Left colon (tissue), 2 donors: Measurements from ENCODE around the gene DMPK. TPM values are rescaled to one million over a fixed set of nuclear protein-coding genes. Genes with fewer than 3 reads are reported as not detected.
A peak's percentile ranks its signal among the peaks of the same experiment; 100 is the strongest.

ENCODE experiments used
- ATAC-seq: fragments of 200-7000 bp; cut with Tn5 transposase; one replicate; pipeline ENCODE4 v1.9.1; 2020; ENCODE audit warnings: mild to moderate bottlenecking, moderate library complexity
- DNase-seq, 2 donors: peaks; one replicate each; pipeline ENCODE4 v3.0.0-alpha.2; 2020
- intact Hi-C, 2 donors: fragments of 100-400 bp; cut with DNase I in 1 of 2; cut with micrococcal nuclease in 1 of 2; formaldehyde crosslinking; loops; one replicate each; pipeline versions ENCODE4 v1.11.2 to v1.14.0; 2022; cut with DNase I, micrococcal nuclease
- total RNA-seq, 2 donors: library from RNA; stranded (reverse); fragmentation: NEBNext Ultra II Directional; extraction: Animal tissue kit (Norgen Biotek cat#: 25700); gene quantifications; one replicate each; pipeline ENCODE4 v1.2.1, GENCODE V29; 2021
- donor health status: DM: no; HTN: no; CAD: no.
- donor health status: DM: yes; HTN: yes; CAD: no.

Gene DMPK
- total RNA-seq, 2 donors from 2014 or later = 28.4 to 38.2 TPM

DNA sequence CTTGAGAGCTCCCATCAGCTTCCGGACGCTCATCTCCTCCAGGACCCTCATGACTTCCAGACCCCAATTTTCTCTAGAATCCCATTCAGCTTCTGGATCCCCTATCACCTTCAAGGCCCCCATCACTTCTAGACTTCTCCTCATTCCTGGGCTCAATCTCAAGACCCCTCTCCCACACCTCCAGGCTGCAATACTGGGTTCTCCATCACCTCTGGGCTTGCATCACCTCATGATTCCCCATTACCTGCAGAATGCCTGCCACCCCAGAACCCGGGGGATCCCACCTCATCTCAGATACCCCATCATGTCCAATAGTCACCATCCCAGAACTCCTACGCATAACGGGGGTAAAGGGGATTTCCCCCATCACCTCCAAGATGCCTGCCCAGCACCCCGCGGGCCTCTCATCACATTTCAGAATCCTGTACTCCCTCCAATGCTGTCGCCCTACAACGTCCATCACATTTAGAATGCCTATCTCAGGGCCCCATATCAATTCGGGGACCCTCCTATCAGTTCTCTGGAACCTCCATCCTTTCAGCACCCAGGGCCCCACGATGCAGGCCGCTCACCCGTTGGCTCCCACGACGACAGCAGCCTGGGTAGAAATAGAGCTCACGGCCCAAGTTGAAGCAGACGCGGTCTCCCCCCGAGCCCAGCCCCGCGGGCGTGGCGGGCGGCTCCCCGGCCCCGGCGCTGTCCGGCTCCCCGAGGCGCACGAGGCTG, 9.6 kb upstream of the DMPK start:
- no peak for DNase-seq
- ATAC-seq = no peak
- intact Hi-C loops = no loop called here

DNA sequence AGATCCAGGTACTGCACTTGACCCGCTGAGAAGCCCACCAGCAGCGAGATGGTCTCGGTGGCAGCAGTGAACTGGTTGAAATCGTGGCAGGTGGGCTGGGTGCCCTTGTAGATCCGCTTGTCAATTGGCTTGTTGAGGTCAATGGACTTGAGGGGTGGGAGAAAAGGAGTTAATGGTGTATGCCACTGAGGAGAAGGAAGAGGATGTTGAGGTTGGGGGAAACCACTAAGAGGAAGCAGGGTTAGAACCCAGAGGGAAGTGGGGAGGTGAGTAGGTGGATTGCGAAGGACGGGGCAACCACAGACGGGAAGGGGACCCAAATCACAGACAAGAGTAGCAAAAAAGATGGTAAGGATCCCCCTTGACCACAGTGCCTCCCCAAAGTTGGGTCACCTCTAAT, 8.7 kb upstream of the DMPK start:
- intact Hi-C loops = no loop called here
- DNase-seq (no peak), ATAC-seq (no peak)

DNA sequence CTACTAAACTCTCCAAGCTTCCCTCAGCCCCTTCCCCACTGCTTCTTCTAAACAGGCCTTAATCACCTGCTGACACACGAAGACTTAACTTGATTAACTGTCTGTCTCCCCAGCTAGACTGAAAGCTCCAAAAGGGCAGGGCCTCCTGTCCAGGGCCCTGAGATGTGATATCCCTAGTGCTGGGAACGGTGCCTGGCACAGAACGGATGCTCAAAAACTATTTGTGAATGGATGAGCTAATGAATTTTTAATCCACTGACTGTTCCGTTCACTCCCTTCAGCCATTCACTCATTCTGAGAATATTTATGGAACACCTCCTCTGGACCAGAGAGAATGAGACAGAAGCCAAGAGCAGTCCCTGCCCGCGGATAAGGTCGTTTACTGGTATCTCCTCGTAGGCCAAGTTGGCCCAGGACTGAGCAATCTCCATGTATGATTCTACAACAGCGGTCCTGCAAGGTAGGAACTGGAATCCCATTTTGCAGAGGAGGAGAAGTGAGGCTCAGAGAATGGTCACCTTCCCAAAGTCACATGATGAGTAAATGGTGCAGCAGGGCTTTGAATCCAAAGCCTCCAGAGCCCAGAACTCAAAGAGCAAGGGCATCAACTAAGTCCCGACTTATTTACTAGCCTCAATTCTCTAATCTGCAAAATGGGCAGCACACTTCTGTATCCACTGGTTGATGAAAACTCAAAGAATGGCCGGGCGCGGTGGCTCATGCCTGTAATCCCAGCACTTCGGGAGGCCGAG, 6.9 kb upstream of the DMPK start:
- DNase-seq (no peak), ATAC-seq (no peak)
- intact Hi-C loops = no loop called here

DNA sequence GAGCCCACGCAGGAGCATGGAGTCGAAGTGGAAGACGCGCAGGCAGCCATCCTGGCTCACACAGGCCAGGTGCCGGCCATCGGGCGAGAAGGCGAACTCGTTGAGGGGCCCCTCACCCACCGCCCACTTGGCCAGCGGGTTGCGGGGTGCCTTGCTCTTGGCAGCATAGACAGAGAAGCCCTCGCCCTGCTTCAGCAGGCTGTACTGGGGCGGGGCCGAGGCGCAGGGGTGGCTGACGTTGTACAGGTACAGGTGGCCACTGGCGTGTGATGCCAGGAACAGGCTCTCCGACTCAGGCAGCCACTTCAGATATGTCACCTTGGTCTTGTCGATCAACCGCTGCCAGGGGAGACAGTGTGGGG, 4.2 kb upstream of the DMPK start:
- ATAC-seq (no peak), DNase-seq (no peak)
- intact Hi-C loops = no loop called here

DNA sequence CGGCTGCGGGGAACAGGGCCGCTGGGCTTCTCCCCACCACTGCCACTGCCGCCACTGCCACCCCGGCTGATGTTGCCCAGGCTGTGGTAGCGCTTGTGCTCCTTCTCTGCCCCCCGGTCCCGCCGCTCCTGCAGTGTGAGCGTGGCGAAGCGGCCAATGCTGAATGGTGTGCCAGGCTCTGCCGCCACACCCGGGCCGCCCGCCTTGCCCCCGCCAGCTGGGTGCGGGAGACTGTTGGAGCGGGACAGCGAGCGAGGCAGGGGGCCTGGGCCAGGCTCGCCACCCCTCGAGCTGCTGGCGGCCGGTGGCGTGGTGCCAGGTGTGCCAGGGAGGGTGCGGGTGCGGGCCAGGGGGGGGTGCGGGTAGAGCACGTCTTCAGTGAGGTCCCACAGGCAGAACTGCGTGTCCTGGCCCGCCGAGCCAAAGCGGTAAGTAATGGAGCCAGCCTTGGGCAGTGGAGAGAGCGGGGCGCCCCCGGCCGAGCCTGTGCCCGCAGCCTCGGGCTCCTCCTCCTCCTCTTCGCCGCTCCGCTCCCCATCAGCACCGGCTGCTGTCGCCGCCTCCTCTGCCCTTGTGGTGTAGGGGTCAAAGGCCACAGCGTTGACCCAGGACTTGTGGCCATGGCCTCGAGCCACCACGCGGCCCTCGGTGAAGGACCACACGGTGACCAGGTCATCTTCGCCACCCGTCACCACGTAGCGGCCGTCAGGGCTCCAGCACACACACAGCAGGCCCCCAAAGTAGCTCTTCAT, 3.7 kb upstream of the DMPK start:
- intact Hi-C loops = no loop called here
- ATAC-seq (no peak), DNase-seq (no peak)

DNA sequence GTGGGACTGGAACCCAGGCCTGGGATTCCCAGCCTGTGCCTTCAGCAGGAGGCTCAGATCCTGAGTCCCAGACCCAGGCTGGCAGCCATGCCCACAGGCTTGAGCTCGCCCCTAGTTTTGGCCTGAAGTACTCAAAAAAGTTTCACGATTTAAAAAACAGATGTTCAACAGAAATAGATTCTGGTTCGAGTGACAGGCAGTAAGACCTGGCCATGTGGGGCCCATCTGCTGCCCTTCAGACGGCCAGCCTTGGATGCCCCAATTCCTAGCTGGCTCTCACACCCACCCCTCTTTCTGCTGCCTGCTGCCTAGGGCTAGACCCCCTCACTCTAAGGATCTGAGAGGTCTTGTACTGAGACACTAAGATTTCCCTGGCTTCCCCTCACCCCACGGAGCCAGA, 2.8 kb upstream of the DMPK start:
- no peak for DNase-seq
- no peak for ATAC-seq
- intact Hi-C loops = no loop called here

DNA sequence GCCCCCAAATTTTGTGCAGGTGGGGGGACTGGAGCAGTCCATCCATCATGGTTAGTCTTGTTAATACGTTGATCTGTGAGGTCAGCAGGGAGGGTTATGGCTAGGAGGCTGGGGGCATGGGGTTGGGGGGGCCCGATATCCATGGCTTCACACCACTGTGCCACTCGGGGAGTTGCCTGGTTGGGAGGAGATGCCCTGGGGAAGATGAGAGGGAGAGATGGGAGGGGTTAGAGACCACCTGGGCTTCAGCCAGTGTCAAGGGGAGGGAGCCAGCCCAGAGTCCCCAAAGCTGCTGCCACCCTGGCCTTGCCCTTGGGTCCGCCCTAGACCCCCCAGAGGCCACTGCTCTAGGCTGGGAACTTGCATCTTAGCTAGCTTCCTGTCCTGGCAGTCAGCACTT, 1.8 kb upstream of the DMPK start:
- ATAC-seq (no peak), DNase-seq (no peak)
- intact Hi-C loops = no loop called here

DNA sequence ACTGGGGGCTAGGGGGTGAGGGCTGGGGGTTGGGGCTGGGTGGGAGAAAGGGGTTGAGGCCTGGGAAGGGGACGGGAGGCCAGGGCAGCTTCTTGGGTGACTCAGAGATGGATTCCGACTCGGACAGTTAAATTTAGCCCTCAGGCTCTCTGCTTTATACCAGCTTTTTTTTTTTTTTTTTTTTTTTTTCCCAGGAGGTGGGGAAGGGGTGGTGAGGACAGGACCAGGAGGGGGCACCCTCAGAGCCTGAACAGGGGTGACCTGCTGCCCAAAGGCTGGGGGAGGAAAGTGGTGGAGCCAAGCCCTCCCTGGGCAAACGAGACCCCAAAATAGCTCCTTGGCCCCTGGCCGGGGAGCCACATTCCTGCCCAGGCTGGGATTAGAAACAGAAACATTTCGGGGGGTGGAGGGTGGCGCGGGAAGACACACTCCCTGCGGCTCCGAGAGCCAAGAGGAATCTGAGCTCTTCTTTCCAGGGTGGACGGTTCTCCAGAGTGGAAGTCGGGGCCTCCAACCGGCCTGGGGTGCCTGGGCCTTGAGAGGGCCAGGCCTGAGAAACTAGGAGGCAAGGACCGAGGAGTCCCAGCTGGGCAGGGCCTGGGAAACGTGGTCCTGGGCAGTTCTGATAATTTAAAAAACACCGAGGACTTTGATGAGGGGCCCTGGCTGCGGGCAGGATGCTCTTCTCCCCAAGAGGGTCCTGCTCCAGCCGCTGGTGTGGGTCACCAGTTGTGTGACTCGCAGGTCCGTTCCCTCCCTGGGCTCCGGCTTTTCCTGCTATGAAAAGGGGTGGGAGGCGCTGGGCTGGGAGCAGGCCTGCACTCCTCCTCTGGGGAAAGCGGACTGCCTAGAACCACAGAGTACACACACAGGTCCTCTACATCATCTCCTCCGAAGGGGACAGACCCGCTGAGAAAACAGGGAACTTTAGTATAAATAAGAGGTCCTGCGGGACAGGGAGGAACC, 813 bp upstream of the DMPK start:
- DNase-seq = peak; percentile 32 to 67
- ATAC-seq = no peak
- intact Hi-C loops = no loop called here

DNA sequence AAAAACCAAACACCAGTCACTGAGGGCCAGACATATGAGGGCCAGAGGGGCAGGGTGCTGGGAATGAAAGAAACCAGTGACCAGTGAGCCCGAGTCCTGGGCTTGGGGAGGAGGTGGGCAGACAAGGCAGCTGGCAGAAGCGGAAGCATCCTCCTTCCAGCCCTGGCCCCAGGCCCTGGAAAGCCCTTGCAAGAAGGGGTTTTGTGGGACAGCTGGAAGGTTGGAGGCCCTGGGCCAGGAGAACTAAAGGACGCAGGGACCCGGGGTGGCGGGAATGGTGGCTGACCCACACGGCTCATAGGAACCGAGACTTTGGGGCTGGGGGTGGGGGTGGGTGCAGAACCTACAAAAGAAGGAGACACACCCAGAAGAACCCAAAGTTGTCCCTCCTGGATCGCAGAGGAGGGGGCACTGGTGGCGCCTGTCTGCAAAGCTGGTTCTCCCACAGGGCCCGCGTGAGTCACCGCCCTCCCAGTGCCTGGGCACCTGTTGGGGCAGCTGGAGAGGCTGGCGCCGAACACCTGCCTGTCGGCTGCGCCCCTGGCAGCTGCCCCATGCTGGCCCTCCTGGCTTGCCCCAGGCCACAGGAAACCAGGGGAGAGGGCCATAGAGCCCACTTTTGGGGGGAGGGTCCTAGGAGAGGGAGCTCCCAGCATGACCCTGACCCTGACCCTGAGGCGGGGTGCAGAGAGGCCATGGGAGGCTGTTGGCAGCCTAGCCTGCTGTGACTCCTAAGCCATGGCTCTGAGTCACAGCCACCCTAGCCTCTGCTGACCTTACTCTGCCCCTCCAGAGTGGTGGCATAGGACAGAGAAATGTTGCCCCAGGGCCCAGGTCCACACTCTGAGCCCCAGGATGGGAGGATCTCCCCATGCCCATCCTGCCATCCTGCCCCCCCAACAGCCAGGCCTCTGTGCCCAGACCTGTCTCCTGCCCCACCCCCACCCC, 802 bp downstream of the DMPK start:
- peak; percentile 13 for ATAC-seq
- intact Hi-C loops = no loop called here
- peak in 1 of 2 donors; percentile 44 for DNase-seq

DNA sequence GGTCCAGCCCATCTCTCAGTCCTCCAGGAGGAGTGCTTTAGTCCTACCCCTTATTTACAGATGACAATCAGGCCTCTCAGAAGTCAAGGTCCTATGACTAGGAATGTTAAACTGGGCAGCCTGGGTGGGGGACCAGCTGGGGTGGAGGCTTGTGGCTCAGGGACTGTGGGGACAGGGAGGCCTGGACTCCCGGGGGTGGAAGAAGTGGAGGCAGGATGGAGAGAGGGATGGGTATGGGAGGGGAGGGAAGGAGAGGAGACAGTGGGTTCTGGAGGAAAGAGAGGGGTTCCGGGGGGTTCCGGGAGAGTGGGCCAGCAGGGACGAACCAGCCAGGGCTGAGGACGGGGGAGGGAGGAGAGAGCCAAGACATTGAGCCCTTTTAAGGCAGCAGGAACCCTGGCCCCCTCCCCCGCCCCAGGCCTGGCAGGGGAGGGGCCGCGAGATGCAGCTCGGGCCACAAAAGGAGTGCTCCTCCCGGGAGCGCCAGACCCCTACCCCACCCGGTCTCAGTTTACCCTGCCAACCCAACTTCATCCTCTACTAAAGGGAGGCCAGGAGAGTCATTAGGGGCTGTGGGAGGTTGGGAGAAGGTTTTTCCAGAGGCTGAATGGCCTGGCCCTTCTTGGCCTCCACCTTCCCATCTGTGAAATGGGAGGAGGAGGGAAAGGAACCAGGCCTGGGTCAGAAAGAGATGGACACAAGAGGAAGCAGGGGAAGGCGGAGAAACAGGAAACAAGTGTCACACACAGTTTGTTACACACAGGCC, 1.7 kb downstream of the DMPK start:
- intact Hi-C loops = no loop called here
- DNase-seq (no peak), ATAC-seq (no peak)

DNA sequence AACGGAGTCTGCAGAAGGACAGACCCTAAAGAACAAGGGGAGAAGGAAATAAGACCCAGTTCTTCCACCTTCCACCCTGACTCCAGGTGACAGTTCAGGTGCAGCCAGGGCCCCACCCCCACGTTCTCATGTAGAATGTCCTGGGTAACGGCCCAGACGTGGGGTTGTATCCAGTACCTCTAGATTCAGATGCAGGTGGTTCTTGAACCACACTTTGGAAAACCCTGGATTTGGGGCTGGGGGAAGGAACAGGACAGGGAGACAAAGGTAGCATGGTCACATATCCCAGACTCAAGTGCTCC, 2.2 kb downstream of the DMPK start:
- ATAC-seq = no peak
- intact Hi-C loops = no loop called here
- DNase-seq = peak in 1 of 2 donors; percentile 39

DNA sequence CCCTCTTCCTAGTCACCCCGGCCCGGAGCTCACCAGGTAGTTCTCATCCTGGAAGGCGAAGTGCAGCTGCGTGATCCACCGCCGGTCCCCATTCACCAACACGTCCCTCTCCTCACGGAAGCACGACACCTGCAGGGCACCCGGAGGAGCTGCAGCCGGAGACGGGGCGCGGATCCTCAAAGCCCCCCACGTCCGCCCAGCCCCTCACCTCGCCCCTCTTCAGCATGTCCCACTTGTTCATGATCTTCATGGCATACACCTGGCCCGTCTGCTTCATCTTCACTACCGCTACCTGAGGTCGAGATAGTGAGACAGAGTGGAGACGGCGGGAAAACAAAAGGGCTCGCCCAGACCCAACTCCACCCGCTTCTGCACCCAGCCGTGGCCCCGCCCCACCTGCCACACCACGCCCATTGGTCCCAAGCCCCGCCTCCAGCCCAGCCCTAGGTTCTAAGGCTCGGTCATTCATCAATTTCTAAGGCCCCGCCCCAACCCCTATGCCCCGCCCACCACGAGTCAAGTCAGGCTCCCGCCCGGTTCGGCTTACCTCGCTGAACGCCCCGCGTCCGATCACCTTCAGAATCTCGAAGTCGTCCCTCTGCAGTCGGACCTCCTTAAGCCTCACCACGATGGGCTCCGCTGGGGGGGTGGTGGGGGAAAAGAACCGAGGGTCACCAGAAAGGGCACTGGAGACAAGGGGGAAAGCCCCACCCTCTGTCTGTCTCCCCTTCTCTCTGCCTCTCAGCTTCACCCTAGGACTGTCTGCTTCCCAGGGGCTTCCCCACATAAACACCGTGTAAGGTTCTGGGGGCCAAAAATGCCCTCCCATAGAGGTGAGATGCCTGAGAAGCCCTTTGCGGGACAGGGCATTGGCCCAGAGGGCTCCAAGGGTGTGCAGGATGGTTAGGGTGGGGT, 2.8 kb downstream of the DMPK start:
- peak; percentile 87 for ATAC-seq
- intact Hi-C loops = no loop called here
- DNase-seq = peak; percentile 93 to 97

DNA sequence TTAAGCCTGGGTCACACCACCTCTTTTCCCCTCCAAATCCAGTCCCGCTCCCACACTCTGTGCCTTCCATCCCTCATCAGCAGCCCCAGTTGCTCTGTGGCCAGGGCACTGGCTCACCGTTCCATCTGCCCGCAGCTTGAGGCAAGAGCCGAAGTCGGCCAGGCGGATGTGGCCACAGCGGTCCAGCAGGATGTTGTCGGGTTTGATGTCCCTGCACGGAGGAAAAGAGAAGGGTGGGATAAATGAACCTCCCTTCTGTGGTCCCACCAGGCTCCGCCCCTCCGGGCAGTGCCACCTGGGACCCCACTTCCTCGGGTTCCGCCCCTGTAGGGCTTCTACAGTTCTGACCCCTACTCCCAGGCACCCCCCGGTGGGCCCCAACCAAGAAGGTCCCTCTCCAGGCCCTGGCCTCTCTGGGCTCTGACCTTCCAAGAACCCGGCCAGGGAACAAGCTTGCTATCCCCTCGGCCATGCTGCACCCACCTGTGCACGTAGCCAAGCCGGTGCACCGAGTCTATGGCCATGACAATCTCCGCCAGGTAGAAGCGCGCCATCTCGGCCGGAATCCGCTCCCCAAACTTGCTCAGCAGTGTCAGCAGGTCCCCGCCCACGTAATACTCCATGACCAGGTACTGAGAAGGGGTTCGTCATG, 4.2 kb downstream of the DMPK start:
- intact Hi-C loops = no loop called here
- ATAC-seq (no peak), DNase-seq (peak in 1 of 2 donors; percentile 29)

DNA sequence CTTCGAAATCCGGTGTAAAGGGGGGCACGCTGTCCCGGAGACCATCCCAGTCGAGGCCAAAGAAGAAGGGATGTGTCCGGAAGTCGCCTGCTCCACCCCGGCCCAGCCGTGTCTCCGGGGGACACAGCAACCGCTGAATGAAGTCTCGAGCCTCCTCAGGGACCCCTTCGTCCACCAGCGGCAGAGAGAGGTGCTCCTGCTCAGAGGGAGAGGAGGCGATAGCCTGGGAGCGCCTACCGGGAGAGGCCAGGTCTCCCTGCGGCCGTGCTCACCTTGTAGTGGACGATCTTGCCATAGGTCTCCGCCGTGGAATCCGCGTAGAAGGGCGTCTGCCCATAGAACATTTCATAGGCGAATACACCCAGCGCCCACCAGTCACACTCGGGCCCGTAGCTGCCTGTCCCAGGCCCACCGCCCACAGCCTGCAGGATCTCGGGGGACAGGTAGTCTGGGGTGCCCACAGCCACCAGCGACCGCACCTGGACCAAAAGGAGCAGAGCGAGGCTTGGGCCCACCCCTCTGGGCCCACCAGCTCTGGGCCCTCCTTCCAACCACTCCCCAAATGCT, 4.8 kb downstream of the DMPK start:
- ATAC-seq (no peak), DNase-seq (peak in 1 of 2 donors; percentile 27)
- intact Hi-C loops = no loop called here

DNA sequence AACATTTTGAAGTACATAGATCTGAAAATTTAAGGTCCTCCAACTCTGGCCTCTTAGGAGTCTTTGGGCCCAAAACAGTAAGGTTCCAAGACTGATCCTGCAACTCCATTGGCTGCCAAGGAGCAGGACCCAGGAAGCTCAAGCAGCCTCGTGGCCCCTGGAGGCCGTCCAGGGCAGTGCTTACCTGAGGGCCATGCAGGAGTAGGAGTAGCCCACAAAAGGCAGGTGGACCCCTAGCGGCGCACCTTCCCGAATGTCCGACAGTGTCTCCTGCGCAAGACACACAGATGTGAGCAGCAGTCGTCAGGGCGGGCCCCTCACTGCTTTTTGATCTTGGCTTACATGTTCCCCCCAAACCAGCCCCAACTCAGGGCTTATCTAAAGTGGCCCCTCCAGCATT, 7.5 kb downstream of the DMPK start:
- DNase-seq (peak; percentile 56 to 64), ATAC-seq (no peak)
- intact Hi-C loops = no loop called here

DNA sequence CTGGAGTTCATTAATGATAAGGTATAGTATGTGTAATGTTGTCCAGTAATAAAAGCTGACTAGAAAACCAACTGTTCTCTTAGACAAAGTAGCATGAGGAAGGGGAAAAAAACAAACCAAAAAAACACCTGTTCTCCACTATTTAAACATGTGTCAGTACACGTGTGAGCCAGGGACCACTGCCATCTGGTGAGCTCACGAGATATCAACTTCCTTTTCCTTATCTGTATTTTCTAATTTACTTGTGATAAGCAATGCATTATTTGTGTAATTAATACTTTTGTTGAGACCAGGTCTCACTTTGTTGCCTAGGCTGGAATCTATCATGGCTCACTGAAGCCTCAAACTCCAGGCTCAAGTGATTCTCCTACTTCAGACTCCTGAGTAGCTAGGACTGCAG, 8.9 kb downstream of the DMPK start:
- ATAC-seq = no peak
- no peak for DNase-seq
- intact Hi-C loops = no loop called here
